Central memory CD8-positive, alpha-beta T cell (primary cell): ENCODE data around the gene SFT2D3.

ENCODE experiments used
- ATAC-seq: fragments of 150-1000 bp; cut with Tn5 transposase; replicated peaks from 2 replicates; pipeline ENCODE4 v1.10.0; 2022; ENCODE audit warnings: mild to moderate bottlenecking, moderate FRiP score, moderate number of reproducible peaks; ENCODE audit not compliant: poor library complexity, severe bottlenecking; ENCODE audit errors: extremely low read depth
- DNase-seq, 2 donors: peaks; one replicate each; pipeline ENCODE4 v3.0.0; 2021; ENCODE audit warnings: low spot score in 2 of 2
- H3K27ac Mint-ChIP-seq: one replicate; pipeline ENCODE4 v1.8.0; 2022; ENCODE audit warnings: low read depth, mild to moderate bottlenecking, moderate library complexity, mixed read lengths
- H3K27me3 Mint-ChIP-seq: one replicate; pipeline ENCODE4 v1.8.0; 2022; ENCODE audit warnings: mixed read lengths
- H3K36me3 Mint-ChIP-seq: one replicate; pipeline ENCODE4 v1.8.0; 2022; ENCODE audit warnings: mild to moderate bottlenecking, moderate library complexity, mixed read lengths; ENCODE audit not compliant: insufficient read depth
- H3K4me1 Mint-ChIP-seq: one replicate; pipeline ENCODE4 v1.8.0; 2022; ENCODE audit warnings: mixed read lengths
- H3K4me3 Mint-ChIP-seq: one replicate; pipeline ENCODE4 v1.8.0; 2022; ENCODE audit warnings: mild to moderate bottlenecking, moderate library complexity, mixed read lengths
- H3K9me3 Mint-ChIP-seq: one replicate; pipeline ENCODE4 v1.8.0; 2022; ENCODE audit warnings: mixed read lengths

SFT2D3 gene

DNA sequence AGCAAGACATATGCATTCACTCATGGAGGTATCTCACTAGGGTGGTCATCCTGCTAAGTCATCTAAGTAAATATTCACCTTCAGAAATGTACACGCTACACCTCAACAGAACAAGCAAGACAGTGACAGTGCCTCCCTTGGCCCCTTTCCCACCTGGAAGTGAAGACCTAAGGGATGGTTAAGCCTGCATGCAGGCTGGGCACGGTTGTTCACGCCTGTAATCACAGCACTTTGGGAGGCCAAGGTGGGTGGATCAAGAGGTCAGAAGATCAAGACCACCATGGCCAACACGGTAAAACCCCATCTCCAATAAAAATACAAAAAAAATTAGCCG lies 30.4 kb upstream of the SFT2D3 start:
- H3K4me3 Mint-ChIP-seq = no peak overlapping the region
- no peak for DNase-seq
- H3K27me3 Mint-ChIP-seq = peaks cover 86% of the 10 kb centered on the region
- H3K36me3 Mint-ChIP-seq = no peaks in the 10 kb centered on the region
- peaks cover 10% of the 10 kb centered on the region for H3K4me1 Mint-ChIP-seq
- no peaks in the 10 kb centered on the region for H3K9me3 Mint-ChIP-seq
- no peak for ATAC-seq
- H3K27ac Mint-ChIP-seq = no peak overlapping the region

DNA sequence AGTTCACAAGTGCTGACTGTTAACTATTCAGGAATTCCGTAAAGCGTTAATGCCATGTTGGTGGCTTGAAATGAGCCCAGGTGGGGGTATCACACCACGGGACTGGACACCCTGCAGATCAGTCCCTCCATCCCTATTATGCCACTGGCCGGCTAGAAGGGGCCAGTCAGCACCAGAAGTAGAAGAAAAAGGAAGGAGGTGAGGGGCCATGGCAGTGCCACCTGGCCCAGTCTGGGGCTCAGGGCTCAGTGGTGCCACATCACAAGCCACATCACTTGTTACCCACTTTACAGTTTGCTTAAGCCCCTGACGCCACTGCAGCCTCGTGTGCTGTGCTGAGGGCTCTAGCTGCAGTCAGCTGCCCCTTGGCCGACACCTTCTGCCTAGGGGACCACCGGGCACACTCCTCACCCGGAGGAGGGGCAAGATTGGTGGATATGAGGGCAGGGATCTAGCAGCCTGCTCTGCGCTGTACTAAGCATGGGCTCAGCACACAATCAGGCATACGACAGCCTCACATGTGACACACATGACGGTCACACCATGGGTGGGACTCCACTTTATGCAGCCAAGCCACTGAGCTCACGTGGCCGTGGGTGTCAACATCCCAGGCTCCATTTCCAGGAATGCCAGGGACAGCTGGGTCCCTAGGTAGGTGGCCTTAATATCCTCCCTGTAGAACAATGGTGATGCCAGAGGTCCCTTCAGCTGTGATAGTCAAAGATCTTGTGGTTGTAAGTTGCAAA lies 29.6 kb upstream of the SFT2D3 start:
- peaks cover 86% of the 10 kb centered on the region for H3K27me3 Mint-ChIP-seq
- no peak for ATAC-seq
- H3K4me3 Mint-ChIP-seq = no peak overlapping the region
- no peaks in the 10 kb centered on the region for H3K9me3 Mint-ChIP-seq
- H3K27ac Mint-ChIP-seq = no peak overlapping the region
- H3K4me1 Mint-ChIP-seq = peaks cover 11% of the 10 kb centered on the region
- H3K36me3 Mint-ChIP-seq = no peaks in the 10 kb centered on the region
- no peak for DNase-seq

- ATAC-seq = no peak
- Mint-ChIP-seq H3K27me3 (peaks cover 86% of the 10 kb centered on the region), H3K9me3 (no peaks in the 10 kb centered on the region), H3K36me3 (no peaks in the 10 kb centered on the region), H3K4me1 (peaks cover 11% of the 10 kb centered on the region), H3K27ac (no peak overlapping the region), H3K4me3 (no peak overlapping the region)
- no peak for DNase-seq
Measured at GRCh38 chr2:127672341-127673224, 28.7 kb upstream of the SFT2D3 start.

DNA sequence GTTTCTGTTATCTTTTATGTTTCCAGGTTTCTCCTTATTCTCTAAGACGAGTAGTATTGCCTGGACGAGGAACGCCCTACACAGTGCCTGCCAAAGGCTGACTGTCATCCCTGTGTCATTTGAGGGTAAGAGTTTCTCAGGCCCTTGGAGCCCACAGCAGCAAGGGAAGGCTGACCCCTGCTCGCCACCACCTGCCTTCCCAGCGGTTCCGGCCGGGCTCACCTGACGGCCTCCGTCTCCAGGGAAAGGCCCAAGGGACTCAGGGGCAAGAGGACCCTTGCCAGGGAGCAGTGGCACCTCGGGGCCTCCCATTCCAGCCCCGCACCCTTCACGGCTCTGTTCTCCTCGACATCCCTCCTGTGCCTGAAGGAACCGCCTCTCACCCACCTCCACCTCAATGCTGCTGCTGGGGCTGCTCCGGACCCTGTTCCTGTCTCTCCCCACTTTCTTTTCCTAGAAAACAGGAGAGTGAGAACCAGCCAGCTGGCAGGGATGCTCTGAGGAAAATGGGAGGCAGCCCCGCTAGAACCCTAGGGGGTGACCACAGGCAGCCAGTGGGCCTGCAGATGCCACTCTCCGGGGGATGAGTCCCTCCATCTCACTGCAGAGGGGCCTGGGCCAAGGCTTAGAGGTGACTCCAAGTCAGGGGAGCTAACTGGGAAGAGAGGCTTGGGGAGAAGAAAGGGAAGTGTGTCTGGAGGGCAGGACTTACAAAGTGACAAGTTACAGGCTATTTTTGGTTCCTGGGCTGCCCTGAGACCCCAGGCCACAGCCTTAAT lies 27.8 kb upstream of the SFT2D3 start:
- H3K27ac Mint-ChIP-seq = no peak overlapping the region
- peaks cover 91% of the 10 kb centered on the region for H3K27me3 Mint-ChIP-seq
- H3K36me3 Mint-ChIP-seq = no peaks in the 10 kb centered on the region
- DNase-seq (no peak), ATAC-seq (no peak)
- peaks cover 11% of the 10 kb centered on the region for H3K4me1 Mint-ChIP-seq
- no peaks in the 10 kb centered on the region for H3K9me3 Mint-ChIP-seq
- peak overlapping the region; percentile 80 for H3K4me3 Mint-ChIP-seq

DNA sequence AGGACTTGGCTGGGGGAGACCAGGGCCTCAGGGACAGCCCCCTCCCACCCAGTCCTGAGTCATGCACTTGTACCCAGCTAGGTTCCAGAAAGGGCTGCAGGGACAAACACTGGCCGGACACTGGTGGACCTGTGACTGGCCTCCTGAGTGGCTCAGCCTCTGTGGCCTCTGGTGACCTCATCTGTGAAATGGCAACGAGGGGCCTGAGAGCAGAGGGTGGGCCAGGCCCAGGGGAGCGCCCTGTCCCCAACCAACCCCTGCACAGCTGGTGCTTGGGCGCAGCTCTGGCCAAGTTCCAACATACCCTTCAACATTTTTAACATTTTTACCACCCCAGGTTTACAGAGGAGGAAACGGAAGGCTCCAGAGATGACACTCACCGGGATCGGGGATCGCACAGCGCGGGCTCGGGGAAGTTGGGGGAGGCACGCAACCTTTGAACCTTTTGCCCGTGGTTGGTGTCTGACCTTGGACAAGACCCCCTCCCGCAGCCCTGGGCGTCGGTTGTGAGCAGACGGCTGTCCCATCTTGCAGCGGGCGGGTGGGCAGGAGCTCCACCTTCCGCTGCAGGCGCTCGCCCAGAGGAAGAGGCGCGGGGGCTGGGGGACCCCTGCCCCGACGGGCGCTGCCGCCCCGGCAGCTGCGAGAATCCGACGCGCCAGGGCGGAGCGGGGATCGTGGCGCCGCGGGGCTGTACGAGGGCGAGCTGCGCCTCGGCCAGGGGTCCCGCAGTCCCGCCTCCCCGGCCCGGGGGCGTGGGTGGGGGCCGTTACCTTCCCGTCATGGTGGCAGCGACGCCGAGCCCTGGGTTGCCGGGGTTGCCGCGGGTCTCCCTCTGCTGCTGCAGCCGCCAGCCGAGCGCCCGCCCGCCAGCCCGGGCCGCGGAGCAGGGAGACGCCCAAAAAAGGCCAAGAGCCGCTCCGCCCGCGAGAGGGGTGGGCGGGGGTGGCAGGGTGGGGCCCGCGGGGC lies 26.8 kb upstream of the SFT2D3 start:
- Mint-ChIP-seq H3K36me3 (no peaks in the 10 kb centered on the region), H3K4me3 (peak overlapping the region; percentile 80), H3K9me3 (no peaks in the 10 kb centered on the region), H3K4me1 (peaks cover 11% of the 10 kb centered on the region), H3K27ac (no peak overlapping the region), H3K27me3 (peaks cover 89% of the 10 kb centered on the region)
- ATAC-seq (peak; percentile 30), DNase-seq (no peak)

- no peak for DNase-seq
- H3K27me3 Mint-ChIP-seq = peaks cover 78% of the 10 kb centered on the region
- no peaks in the 10 kb centered on the region for H3K9me3 Mint-ChIP-seq
- H3K36me3 Mint-ChIP-seq = peaks cover 2% of the 10 kb centered on the region
- no peak for ATAC-seq
- H3K4me1 Mint-ChIP-seq = peaks cover 11% of the 10 kb centered on the region
- peak within 1 kb of the TSS; percentile 25 for H3K27ac Mint-ChIP-seq
- H3K4me3 Mint-ChIP-seq = peak within 1 kb of the TSS; percentile 80
Measured at GRCh38 chr2:127675331-127676261, 25.7 kb upstream of the SFT2D3 start, which contains the start of gene LIMS2. Gene LIMS2 (minus strand): TSS chr2:127675530. CDS start chr2:127675024, 506 bp downstream.

GRCh38 chr2:127676906-127677305 lies 24.4 kb upstream of the SFT2D3 start:
- Mint-ChIP-seq H3K9me3 (no peaks in the 10 kb centered on the region), H3K27ac (no peak overlapping the region), H3K36me3 (peaks cover 4% of the 10 kb centered on the region), H3K27me3 (peaks cover 65% of the 10 kb centered on the region), H3K4me1 (peaks cover 11% of the 10 kb centered on the region), H3K4me3 (no peak overlapping the region)
- DNase-seq = no peak
- ATAC-seq = no peak

DNA sequence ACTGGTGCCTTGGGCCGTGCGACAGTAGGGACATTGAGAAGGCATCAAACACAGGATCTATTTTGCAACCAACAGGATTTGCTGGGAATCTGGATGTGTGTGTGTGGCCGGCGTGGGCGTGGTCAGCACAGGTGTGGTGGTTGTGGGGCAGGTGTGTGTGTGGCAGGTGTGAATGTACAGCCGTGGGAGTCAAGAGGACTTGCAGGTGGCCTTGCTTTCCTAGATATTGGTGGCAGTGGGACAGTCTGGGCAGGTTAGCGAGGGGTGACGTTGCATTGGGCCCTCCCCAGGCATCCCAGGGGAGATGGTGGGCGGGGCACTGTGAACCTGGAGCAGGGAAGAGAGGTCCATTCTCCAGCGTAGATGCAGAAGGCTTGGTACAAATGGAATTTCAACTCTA lies 22.8 kb upstream of the SFT2D3 start:
- Mint-ChIP-seq H3K4me1 (peaks cover 11% of the 10 kb centered on the region), H3K9me3 (no peaks in the 10 kb centered on the region), H3K27me3 (peaks cover 49% of the 10 kb centered on the region), H3K27ac (no peak overlapping the region), H3K4me3 (no peak overlapping the region), H3K36me3 (peaks cover 4% of the 10 kb centered on the region)
- ATAC-seq = no peak
- DNase-seq = no peak

DNA sequence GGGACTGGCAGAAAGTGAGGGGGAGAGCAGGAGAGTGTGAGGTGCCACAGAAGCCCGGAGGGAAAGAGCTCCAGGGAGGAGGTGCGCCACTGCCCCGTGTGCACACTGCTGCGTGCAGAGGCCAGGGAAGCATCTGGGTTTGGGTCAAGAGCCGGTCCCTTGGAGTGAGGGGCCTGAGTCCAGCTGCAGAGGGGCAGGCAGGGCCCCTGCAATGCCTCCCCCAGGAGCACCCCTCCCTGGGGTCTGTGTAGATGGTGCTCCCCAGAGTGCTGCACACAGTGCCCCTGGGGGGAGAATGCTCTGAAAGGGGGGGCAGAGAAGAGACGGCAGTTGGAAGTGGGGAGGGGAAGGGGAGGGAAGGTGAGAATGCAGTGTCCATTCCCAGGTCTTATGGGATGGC lies 22.3 kb upstream of the SFT2D3 start:
- no peak for DNase-seq
- Mint-ChIP-seq H3K9me3 (no peaks in the 10 kb centered on the region), H3K4me1 (peaks cover 11% of the 10 kb centered on the region), H3K27ac (no peak overlapping the region), H3K4me3 (no peak overlapping the region), H3K27me3 (peaks cover 44% of the 10 kb centered on the region), H3K36me3 (peaks cover 4% of the 10 kb centered on the region)
- no peak for ATAC-seq

- Mint-ChIP-seq H3K27me3 (peaks cover 37% of the 10 kb centered on the region), H3K36me3 (peaks cover 4% of the 10 kb centered on the region), H3K9me3 (no peaks in the 10 kb centered on the region), H3K4me3 (no peak overlapping the region), H3K4me1 (peaks cover 5% of the 10 kb centered on the region), H3K27ac (no peak overlapping the region)
- no peak for ATAC-seq
- DNase-seq = no peak
Measured at GRCh38 chr2:127679680-127680361, 21.5 kb upstream of the SFT2D3 start.
